M059J (cell line): ENCODE results near the gene MISP3. TPM values are rescaled to one million over a fixed set of nuclear protein-coding genes. Genes with fewer than 3 reads are reported as not detected.

Source experiments
- DNase-seq: peaks from one replicate; pipeline ENCODE4 v3.0.0-alpha.2; 2012; ENCODE audit warnings: low read depth
- total RNA-seq: library from RNA; depleted of rRNA; stranded (reverse); fragments of >200 nt; shearing (Covaris generic); gene quantifications from 2 replicates; pipeline ENCODE4 v1.2.3, GENCODE V29; 2014

The MISP3 gene
- total RNA-seq, 1 experiment from 2014 or later, result 2.2 TPM

DNA sequence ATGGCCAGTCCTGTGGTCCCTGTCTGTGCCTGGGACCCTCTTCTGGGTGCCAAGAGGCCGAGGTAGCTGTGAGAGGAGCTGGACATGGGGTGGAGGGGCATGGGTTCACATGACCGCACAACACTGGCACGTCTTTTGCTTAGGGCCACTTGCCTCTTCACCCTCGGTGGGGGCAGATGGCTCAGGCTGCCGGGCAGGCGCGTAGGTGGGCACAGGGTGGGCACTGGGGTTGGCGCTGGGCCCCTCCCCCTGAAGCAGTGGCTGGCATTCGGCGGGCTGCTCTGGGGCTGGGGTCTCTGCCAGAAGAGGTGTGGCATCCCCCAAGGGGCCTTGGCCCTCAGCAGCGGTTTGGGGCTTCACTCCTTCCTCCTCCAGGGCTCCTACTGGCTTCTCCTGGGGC, 19.1 kb upstream of the MISP3 start:
- DNase-seq, result no peak

DNA sequence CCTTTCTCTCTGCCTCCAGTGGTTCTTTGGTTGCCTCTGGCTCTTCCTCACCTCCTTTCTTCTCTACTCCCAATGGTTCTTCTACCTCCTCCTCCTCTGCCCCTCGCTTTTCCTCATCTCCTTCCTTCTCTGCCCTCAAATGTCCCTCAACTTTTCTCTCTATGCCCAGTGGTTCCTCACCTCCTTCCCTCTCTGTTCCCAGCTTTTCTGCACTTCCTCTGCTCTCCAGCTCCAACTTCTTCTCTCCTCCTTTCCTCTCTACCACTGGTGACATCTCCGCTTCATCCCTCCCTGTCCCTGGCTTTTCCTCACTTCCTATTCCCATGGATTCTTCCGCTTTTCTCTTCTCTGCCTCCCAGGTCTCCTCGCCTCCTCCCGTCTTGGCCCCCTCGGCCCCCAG, 18.5 kb upstream of the MISP3 start:
- no peak for DNase-seq

DNA sequence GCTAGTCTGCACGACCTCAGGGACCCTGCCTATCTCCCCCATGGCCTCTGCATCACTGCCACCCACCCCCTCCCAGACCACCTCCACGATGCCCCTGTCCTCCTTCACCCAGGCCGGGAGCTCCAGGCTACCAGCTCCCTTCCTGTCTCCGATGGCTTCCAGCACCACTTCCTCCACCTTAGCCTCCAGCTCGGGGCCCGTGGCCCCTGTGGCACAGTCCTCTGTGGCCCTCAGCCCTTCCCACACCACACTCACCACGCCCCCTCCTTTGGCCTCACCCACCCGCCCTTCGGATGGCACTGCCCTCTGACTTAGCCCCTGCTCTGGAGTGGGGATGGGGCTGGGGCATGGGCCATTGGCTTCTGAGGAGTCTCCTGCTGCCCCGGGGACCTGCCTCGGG, 17.9 kb upstream of the MISP3 start:
- DNase-seq, result no peak

DNA sequence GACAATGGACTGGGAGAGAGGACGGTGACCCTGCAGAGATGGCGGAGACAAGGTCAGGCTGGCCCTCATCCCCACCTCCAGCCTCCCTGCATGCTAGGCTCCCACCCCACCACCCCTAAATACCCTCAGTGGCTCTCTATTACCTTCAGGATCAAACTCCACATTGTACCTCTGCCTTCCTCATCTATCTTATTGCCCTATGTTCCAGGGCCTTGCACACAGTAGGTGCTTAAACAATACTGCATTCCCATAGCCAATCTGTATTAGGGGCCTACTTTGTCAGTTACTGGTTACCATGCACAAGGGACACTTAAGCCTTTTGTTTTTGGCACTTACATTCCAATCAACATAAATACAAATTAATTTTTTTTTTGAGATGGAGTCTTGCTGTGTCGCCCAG, 17.2 kb upstream of the MISP3 start:
- no peak for DNase-seq

DNA sequence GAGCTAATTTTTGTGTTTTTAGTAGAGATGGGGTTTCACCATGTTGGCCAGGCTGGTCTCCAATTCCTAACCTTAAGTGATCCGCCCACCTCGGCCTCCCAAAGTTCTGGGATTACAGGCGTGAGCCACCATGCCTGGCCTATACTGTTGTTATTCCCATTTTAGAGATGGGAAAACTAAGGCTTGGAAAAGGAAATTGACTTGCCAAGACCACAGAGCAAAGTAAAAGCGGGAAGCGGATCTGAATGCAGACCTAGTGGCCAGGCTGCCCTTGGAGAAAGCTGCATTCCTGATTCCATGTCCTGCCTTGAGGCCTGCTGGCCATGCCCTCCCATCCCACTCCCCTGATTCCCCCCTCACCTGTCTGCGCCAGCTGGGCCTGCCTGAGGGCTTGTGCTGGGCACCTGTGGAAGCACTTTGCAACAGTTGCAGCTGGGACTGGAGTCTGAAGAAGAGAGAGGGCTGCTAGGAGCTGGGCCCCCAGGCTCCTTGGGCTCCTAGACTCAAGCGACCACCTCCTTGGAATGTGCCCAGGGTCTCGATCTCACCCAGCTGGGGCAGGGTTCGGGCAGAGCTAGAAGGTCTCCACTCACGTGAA, 16.4 kb upstream of the MISP3 start:
- no peak for DNase-seq

DNA sequence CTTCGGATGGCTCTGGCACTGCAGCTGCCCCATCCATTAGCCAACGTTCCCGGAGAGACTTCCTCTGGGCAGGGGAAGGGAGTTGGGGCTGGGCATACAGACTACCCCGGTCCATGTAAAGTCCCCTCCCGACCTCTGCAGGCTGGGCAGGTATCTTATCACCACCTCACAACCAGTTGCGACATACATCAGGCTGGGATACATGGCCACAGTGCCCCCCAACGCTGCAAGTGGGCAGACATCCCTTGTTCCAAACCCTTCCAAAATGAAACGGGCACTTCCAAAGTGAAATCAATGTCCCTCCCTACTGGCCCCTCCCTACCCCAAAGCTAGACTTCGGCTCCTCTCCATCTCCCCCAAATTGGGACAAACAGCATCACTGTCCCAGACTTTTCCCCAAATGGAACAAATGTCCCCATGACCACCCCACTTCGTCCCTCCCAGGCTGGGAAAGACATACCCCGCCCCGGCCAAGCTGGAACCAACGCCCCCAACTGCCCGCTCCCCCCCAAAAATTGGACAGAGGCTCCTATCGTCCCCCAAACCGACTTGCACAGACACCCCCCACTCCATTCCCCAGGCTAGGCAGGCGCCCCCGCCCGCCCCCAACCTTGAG, 15.7 kb upstream of the MISP3 start:
- no peak for DNase-seq

DNA sequence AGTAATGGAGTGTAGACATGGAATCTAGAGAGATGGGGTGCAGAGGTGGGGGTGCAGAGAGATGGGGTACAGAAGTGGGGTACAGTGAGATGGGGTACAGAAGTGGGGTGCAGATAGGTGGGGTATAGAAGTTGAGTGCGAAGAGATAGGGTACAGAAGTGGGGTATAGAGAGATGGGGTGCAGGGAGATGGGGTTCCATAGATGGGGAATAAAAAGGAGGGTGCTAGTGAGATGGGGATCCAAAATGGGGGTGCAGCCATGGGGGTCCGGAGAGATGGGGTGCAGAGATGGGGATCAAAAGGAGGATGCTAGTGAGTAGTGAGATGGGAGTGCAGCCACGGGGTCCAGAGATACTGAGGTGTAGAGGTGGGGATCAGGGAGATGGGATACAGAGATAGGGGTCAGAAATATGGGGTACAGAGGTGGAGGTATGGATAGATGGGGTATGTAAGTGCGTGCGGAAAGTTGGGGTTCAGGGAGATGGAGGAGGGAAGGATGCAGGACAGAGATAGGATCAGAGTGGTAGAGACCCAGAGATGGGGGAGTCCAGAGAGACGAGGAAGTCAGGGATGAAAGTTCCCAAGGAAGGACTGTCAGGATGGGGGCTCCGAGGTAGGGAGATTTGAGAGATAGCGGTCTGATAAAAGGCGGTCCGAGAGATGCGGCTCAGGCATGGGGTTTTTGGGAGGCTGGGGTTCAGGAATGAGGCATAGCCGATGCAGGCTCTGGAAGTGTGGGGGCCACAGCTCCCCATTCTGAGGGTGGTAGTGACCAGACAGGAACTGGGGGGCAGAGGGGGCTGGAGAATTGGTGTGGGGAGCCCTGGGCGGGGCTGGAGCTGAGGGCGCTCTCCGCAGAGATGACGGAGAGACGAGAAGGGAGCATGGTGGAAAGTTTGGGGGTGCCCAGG, 14.1 kb upstream of the MISP3 start:
- DNase-seq, result no peak

DNA sequence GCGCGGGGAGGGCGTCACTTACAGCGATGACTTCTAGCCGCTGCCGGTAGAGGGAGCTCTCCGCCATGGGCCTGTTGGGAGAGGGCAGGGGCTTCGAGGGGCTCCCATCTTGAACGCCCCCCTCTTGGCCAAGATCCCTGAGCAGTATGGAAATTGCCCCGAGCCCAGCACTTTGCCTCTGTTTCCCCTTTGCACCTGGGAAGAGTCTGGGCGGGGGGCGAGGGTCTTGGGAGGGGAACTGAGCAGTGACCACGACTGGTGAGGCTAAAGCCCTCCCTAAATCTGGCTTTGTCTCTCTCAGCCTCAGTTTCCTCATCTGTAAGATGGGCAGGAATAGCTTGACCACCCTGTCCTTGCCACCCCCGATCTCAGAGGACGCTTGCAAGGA, 13.5 kb upstream of the MISP3 start:
- no peak for DNase-seq

DNA sequence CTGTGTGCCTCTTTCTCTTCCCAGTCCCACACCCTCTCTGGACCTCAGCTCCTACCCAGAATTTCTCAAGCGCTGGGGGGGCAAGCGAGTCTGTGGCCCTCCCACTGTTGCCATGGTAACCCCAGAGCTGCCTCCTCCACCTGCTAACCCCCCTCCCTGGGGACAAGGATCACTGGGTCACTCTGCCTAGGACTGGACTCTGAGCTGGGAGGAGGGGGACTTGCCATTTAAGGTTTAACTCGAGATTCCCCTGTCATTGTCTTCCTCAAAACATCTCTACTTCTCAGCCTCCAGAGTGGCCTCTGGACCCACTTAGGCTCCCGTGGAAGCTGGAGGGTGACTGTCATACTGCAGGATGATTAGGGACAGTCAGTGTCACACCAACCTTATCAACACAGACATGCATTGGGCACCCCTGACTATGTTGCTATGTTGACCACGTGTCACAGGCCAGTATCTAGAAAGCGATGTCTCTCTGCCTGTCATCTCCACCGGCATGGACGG, 12.9 kb upstream of the MISP3 start:
- no peak for DNase-seq

DNA sequence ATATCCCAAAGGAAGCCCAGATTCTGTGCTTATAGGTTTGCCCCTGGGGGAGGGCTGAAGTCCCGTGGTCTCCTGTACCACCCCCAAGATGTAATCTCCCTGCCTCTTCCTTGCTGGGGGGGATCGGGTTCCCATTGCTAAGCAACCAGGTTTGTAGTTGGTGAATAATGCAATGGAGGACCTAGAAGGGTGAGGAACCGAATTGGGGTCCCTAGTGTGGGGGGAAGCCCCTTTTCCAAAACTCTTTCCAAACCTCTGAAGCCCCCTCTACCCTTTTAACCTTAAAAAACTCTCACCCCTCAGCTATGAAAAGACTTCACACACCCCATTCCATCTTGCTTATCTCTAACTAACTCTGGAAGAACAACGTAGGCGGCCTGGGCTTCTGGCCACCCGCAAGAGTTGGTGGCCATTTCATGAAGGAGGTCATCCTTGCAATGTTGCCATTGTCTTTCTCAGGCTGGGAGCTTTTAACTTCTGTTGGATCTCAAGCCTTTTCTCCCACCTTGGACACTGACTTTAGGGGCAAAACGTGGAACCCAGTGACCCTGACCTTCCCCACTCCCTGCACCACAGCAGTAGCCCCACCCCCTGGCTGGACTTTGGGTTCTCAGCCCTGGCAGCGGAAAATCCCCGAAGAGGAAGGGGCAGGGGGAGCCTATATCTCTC, 11.4 kb upstream of the MISP3 start:
- DNase-seq, result no peak

DNA sequence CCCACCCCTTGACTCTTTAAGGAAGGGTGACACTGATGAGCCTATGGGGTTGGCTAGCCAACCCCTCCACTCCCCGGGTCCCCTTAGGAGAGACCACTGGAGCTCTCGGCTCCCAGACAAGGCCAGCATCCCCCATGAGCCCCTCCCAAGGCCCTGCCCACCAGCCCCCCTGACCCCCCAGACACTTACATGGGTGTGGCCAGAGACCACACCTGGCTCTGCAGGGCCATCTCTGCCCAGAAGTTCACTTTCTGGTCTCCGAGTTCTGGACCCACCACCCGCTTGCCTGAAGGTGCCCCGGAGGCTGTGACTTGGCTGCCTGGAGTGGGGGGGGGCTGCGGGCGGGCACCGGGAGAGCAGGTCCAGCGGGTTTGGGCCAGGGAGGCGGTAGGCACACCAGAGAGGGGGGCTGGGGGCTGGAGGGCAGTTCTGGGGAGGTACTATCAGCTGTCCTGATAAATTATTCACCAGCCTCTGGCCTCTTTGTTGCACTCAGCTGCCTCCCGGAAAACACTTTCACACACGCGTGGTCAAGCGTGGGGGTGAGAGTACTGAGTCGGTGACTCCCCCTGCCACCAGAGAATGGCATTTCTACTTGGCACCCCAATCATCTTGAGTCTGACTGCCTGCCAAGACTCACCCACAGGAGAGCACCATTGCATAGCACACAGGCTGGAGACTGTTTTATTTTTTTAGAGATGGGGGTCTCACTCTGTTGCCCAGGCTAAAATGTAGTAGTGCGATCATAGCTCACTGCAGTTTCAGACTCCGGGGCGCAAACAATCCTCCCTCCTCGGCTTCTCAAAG, 10.6 kb upstream of the MISP3 start, which contains the start of gene PALM3:
Gene PALM3 (minus strand): TSS at position 326 of the 807 bp plus-strand sequence. CDS start 96 bp downstream, at position 230.
- no peak for DNase-seq

DNA sequence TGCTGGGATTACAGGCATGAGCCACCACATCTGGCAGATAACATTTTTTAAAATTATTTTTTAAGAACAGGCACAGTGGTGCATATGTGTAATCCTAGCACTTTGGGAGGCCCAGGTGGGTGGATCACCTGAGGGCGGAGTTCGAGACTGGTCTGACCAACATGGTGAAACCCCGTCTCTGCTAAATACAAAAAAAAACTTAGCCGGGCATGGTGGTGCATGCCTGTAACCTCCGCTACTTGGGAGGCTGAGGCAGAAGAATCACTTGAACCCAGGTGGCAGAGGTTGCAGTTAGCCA, 10.1 kb upstream of the MISP3 start:
- DNase-seq, result no peak

DNA sequence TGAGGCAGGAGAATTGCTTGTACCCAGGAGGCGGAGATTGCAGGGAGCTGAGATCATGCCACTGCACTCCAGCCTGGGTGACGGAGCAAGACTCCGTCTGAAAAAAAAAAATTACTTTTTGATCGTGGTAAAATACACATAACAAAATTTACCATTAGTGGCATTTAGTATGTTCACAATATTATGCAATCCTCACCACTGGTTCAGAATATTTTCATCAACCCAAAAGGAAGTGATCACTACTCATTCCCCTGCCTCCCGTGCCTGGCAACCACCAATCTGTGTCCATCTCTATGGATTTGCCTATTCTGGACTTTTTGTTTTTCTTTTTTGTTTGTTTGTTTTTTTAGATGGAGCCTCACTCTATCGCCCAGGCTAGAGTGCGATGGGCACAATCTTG, 9.5 kb upstream of the MISP3 start:
- no peak for DNase-seq

DNA sequence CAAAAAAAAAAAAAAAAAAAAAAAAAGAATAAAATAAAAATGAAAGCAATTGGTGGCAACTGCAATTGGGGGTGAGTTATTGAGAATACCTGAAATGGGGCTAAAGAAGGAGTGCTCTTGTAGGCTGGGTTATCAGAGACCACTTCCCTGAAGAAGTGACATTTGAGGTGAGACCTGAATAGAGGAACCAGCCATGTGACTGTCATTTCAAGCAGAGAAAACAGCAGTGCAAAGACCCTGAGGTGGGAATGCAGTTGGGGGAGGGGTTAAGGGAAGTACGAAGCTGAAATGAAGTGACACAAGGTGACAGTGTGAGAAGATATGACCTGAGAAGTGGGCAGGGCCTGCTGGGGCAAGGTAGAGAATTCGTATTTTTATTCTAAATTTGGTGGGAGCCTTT, 6.5 kb upstream of the MISP3 start:
- DNase-seq, result no peak

DNA sequence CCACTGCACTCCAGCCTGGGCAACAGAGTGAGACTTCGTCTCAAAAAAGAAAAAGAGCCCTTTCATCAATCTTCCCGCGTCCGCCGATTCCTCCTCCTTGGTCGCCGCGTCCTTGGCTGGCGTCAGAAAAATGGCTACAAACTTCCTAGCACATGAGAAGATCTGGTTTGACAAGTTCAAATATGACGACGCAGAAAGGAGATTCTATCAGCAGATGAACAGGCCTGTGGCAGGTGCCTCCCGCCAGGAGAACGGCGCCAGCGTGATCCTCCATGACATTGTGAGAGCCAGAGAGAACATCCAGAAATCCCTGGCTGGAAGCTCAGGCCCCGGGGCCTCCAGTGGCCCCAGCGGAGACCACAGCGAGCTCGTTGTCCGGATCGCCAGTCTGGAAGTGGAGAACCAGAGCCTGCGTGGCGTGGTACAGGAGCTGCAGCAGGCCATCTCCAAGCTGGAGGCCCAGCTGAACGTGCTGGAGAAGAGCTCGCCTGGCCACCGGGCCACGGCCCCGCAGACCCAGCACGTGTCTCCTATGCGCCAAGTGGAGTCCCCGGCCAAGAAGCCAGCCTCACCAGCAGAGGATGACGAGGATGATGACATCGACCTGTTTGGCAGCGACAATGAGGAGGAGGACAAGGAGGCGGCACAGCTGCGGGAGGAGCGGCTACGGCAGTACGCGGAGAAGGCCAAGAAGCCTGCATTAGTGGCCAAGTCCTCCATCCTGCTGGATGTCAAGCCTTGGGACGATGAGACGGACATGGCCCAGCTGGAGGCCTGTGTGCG, 2.1 kb upstream of the MISP3 start:
- no peak for DNase-seq

DNA sequence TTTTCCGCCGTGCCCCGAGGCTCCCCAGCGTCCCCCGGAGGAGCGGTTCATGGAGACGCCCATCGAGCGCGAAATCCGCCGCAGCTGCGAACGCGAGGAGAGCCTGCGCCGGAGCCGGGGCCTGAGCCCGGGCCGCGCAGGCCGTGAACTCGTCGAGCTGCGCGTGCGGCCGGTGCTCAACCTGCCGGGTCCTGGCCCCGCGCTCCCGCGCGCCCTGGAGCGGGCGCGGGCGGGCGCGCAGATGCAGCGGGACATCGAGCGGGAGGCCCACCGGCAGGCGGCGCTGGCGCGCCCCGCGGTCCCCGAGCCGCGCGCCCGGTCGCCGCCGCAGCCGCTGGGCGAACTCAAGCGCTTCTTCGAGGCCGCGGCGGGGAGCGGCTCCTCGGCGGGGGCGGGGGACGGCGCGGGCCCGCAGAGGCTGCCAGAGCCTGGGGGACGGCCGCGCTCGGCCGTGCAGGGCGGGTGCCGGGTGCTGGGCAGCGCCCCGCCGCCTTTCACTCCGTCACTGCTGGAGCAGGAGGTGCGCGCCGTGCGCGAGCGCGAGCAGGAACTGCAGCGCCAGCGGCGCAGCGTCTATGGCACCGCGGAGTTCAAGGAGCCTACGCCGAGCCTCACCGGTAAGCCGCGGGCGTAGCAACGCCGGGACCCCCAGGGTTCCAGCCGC, 807 bp downstream of the MISP3 start:
- peak; percentile 67 for DNase-seq

DNA sequence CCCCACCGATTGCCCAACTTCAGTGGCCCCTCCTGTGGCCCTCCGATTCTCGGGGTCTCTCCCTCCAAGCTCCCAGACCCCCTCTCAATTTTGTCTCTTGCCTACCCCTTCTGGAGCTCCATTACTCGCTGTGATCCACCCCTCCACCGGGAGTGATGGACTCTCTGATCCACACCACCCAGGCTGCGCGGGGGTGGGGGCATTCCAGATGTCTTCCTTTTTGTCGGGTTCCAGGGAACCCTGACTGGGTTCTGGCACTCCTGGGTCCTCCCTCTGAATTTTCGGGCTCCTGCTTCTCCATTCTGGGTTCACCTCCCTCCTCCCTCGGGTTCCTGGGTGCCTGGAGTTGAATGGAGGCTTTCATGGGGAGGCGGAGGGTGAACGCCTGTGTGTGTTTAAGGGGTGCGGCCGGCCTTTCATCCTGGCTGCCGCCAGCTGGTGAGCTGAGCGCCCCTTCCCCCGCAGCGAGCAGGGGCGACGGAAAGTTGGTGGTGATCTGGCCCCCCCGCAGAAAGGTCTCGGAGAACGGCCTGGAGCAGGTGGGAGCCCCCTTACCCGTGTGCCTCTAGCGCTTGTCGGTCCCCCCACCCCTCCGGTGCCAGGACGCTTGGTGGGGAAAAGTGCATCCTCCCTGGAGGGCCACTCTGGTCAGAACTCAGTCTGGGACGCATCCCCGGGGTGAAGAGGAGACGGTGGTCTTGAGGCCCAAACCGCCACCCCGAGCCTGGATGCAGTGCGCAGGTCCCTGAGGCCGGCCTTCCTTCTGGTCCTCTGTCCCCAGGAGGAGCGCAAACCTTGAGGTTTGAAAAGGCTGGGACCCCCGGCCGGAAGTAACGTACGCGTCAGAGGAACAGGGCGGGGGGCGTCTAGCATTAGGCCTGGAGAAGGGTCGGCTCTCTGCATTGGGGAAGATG, 1.6 kb downstream of the MISP3 start:
- DNase-seq, result peak; percentile 39

DNA sequence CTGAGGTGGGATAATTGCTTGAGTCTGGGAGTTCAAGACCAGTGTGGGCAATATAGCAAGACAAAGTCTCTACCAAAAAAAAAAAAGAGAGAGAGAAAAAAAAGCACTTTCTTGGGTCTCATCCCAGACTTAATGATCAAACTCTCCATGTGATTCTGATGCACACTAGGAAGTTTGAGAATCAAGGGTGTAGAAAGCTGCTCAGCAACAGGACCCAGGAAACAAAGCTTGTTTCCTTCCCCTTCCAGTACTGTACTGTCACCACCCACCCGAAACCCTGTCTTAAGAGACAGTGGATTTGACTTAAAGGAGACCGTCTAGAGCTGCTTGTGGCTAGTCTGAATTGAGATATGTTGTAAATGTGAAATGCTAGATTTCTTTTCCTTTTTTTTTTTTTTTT, 5.8 kb downstream of the MISP3 start:
- DNase-seq, result no peak
